Measurements from ENCODE around the gene ZNF354C.

ZNF354C gene

DNA sequence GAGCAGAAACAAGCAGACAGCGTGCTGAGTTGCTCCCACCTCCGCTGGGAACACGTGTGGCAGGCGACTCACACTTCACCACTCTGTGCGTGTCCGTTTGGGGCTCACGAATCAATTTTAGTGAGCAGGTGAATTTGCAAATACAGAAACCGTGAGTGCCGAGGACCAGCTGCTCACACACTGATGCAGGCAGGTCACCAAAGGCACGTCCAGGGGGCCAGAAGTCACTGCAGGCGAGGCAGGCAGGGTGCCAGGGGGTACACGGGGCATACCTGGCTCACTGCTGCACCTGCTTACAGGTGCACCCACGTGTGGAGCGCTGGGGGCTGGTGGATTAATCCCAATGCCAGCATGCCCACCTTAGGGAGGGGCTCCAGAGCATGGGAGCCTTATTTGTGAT lies 68.8 kb downstream of the ZNF354C start:
- no peak overlapping the region for H3K4me3 Mint-ChIP-seq

DNA sequence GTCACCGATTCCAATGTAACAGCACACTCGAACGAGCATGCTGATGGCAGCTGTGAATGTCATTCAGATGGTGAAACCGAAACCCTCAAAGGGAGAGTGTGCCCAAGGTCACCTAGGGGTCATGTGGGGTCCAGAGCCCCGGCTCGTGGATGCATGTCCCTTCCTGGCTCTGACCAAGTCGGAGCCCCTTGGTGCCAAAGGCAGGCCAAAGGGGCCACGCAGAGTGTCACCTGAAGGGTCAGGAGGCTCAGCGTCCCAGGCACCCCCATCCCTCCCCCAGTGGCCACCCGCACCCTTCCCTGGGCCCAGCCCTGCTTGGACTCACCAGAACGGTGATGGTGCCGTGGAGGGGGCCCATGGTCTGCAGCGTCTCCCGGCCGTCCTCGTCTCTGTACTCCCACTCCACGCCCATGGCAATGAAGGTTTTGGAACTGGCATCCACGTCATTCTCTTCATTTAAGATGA lies 69.5 kb downstream of the ZNF354C start:
- no peak for DNase-seq
- Mint-ChIP-seq H3K27ac (no peak overlapping the region), H3K36me3 (no peaks in the 10 kb centered on the region), H3K9me3 (peaks cover 0 to 2% of the 10 kb centered on the region in 2 donors), H3K4me3 (no peak overlapping the region), H3K4me1 (peaks cover 0 to 1% of the 10 kb centered on the region in 2 donors), H3K27me3 (peaks cover 0 to 7% of the 10 kb centered on the region in 2 donors)
- ATAC-seq (replicated peaks) = no peak

More for the DNA sequence above, 68.8 kb downstream of the ZNF354C start:
- no peak for ATAC-seq (replicated peaks)
- DNase-seq = no peak
- H3K4me1 Mint-ChIP-seq = peaks cover 0 to 1% of the 10 kb centered on the region in 2 donors
- H3K9me3 Mint-ChIP-seq = no peaks in the 10 kb centered on the region
- H3K27me3 Mint-ChIP-seq = peaks cover 0 to 7% of the 10 kb centered on the region in 2 donors
- H3K36me3 Mint-ChIP-seq = no peaks in the 10 kb centered on the region
- no peak overlapping the region for H3K27ac Mint-ChIP-seq

DNA sequence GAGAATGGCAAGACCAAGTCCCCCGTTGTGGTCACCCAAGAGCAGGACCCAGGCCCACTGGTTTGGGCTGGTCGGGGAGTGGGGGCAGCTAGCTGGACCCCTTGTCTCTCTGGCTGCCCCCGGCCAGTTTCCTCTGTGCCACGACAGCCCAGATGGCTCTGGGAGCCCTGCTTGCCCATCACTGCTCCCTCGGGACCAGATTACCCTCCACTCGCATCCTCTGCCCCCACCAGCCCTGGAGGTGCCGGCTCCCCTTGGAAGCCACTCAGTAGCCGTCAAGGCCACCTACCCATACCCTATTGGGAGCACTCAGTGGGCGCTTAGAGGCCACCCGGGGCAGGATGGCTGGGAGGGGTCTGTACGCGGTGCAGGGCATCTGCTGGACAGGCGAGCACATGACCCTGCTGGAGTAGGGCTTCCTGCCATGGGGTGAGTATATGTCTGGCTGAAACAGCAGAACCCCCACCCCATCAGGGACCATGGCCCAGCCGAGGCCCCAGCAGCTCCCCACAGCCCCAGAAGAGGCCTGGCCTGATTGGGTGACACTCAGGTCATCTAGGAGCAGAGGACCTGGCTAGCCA lies 70.0 kb downstream of the ZNF354C start:
- Mint-ChIP-seq H3K27ac (no peak overlapping the region), H3K27me3 (peaks cover 0 to 7% of the 10 kb centered on the region in 2 donors), H3K36me3 (no peaks in the 10 kb centered on the region), H3K9me3 (peaks cover 0 to 4% of the 10 kb centered on the region in 2 donors), H3K4me1 (peaks cover 0 to 1% of the 10 kb centered on the region in 2 donors), H3K4me3 (no peak overlapping the region)
- DNase-seq = no peak
- no peak for ATAC-seq (replicated peaks)

DNA sequence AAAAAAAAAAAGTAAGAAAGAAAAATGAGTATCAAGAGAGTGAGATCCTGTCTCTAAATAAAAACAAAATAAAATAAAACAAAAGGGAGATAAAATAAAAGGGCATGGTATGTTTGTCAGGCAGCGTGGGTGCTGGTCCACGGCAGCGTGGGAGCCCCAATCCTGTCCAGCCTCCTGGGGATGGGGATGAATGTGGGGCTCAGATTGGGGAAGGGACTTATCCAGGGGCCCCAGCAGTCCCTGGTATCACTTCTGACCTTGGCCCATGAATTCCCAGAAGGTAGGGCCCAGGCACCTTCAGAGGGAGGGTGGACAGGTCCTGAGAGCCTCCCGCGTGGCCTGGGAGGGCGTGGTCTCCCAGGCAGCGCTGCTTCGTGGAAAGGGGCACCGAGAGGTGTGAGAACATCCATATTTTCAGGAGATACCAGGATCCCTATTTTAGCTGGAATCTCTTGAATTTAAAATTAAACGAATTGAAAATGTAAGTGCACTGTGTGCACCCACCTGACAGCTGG lies 71.2 kb downstream of the ZNF354C start:
- H3K36me3 Mint-ChIP-seq = no peaks in the 10 kb centered on the region
- DNase-seq = no peak
- no peaks in the 10 kb centered on the region for H3K4me1 Mint-ChIP-seq
- H3K27ac Mint-ChIP-seq = no peak overlapping the region
- ATAC-seq (replicated peaks) = no peak
- no peak overlapping the region for H3K4me3 Mint-ChIP-seq
- H3K9me3 Mint-ChIP-seq = peaks cover 0 to 5% of the 10 kb centered on the region in 2 donors
- peaks cover 0 to 6% of the 10 kb centered on the region in 2 donors for H3K27me3 Mint-ChIP-seq

DNA sequence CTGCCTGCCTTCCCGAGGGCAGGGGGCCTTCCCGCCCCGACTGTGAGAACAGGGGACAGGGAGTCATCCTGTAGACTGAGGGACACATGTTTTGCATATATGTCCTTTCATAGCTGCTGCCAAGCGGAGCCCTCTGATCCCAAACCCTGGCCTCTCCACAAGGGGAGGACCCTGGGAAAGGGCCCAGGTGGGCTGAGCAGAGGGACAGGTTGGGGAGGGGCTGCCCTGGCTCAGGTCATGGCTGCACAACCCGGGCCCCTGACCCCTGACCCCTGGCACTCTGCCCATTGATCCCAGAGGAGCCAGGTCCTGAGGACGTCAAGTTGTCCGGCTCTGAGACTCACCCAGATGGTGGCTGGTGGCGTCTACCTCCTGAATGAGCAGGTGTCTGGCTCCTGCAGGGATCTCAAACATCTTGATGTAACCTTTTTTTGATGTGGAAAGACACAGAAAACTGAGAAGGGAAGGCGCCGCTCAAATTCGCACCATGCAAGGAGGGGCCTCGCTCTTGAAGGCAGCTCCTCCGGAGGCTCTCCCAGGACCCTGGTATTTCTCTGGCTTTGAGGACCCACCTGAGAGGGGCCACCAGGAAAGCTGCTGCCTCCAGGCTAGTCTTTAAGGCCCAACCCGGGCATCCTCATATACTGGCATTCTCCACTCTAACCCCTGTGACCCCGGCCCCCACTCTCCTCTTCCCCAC lies 71.9 kb downstream of the ZNF354C start:
- H3K36me3 Mint-ChIP-seq = no peaks in the 10 kb centered on the region
- H3K4me1 Mint-ChIP-seq = no peaks in the 10 kb centered on the region
- ATAC-seq (replicated peaks) (no peak), DNase-seq (no peak)
- peaks cover 0 to 5% of the 10 kb centered on the region in 2 donors for H3K9me3 Mint-ChIP-seq
- H3K27me3 Mint-ChIP-seq = no peaks in the 10 kb centered on the region
- H3K27ac Mint-ChIP-seq = no peak overlapping the region
- H3K4me3 Mint-ChIP-seq = no peak overlapping the region

DNA sequence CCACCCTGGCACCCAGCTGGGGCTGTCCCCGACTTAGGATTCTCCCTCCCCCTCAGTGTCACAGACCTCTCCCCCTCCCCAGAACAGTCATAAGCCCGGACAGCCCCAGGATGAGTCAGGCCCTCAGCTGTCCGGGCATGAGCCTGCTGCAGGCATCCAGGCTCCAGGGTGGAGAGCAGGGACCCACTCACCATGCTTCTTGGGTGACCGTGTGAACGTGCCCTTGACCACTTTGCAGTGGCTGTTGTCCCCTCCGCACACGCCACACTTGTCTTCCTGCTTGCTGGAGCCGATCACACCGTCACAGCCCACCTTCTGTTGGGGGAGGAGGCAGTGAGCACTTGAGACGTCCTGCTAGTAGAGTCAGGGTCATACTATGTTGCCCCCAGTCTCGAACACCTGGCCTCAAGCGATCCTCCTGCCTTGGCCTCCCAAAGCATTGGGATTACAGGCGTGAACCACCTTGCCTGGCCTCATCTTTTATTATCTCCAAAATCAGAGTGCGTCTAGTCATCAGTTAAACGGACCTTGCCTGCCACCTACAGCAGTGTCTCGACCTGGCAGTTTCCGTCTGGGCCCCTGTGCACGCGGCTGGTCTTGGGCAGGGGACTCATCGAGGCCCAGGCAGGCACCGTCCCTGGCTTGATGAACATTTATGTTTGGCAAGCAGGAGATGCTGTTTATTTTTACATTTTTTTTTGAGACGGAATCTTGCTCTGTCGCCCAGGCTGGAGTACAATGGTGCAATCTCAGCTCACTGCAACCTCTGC lies 72.6 kb downstream of the ZNF354C start:
- no peak overlapping the region for H3K27ac Mint-ChIP-seq
- no peaks in the 10 kb centered on the region for H3K36me3 Mint-ChIP-seq
- no peaks in the 10 kb centered on the region for H3K4me1 Mint-ChIP-seq
- no peak for ATAC-seq (replicated peaks)
- no peaks in the 10 kb centered on the region for H3K27me3 Mint-ChIP-seq
- peaks cover 0 to 5% of the 10 kb centered on the region in 2 donors for H3K9me3 Mint-ChIP-seq
- no peak overlapping the region for H3K4me3 Mint-ChIP-seq
- DNase-seq = no peak
